Measurements from ENCODE around the gene CAV2. TPM values are rescaled to one million over a fixed set of nuclear protein-coding genes. Genes with fewer than 3 reads are reported as not detected.

CAV2 gene
- total and polyA plus RNA-seq, 12 donors = 56.3 to 277 (median 224) TPM

GRCh38 chr7:116516324-116516723 is 16.8 kb downstream of the CAV2 start:
- Histone ChIP-seq H3K4me3 (no peak overlapping the region), H3K27me3 (no peaks in the 10 kb centered on the region), H3K27ac (no peak overlapping the region), H3K4me1 (peaks cover 1 to 30% (median 13%) of the 10 kb centered on the region in 9 donors), H3K9me3 (no peaks in the 10 kb centered on the region), H3K36me3 (no peaks in the 10 kb centered on the region)
- intact Hi-C loops (cut with DNase I) = no loop called here
- ATAC-seq (no peak), DNase-seq (no peak)
- no peak for TF ChIP-seq CTCF (IDR thresholded peaks at IDR 0.05)

GRCh38 chr7:116517626-116518025 is 18.1 kb downstream of the CAV2 start:
- 93 to 94% methylated on average over 1 of the region's 1 CpG for WGBS, 2 donors
- ATAC-seq (no peak), DNase-seq (no peak)
- no peak overlapping the region for H3K27ac ChIP-seq
- no peak for TF ChIP-seq CTCF (IDR thresholded peaks at IDR 0.05)
- H3K36me3 ChIP-seq = no peaks in the 10 kb centered on the region
- H3K9me3 ChIP-seq = no peaks in the 10 kb centered on the region
- H3K4me3 ChIP-seq = no peak overlapping the region
- peaks cover 0 to 6% (median 0%) of the 10 kb centered on the region in 7 donors for H3K27me3 ChIP-seq
- peaks cover 0 to 30% (median 6%) of the 10 kb centered on the region in 9 donors for H3K4me1 ChIP-seq
- intact Hi-C loops (cut with DNase I) = no loop called here

- Histone ChIP-seq H3K9me3 (no peaks in the 10 kb centered on the region), H3K36me3 (no peaks in the 10 kb centered on the region), H3K27me3 (peaks cover 0 to 11% (median 0%) of the 10 kb centered on the region in 7 donors), H3K4me3 (no peak overlapping the region), H3K27ac (no peak overlapping the region), H3K4me1 (peaks cover 0 to 38% (median 14%) of the 10 kb centered on the region in 9 donors)
- TF ChIP-seq CTCF (IDR thresholded peaks at IDR 0.05) = no peak
- ATAC-seq (no peak), DNase-seq (no peak)
- intact Hi-C loops (cut with DNase I) = no loop called here
Observed at GRCh38 chr7:116518961-116519360, 19.4 kb downstream of the CAV2 start.

- H3K27ac ChIP-seq = peak overlapping the region in 3 of 10 donors; percentile 24 to 98 (median 63)
- TF ChIP-seq CTCF (IDR thresholded peaks at IDR 0.05) = no peak
- H3K27me3 ChIP-seq = peaks cover 0 to 33% (median 0%) of the 10 kb centered on the region in 7 donors
- H3K9me3 ChIP-seq = no peaks in the 10 kb centered on the region
- DNase-seq (no peak), ATAC-seq (no peak)
- no peaks in the 10 kb centered on the region for H3K36me3 ChIP-seq
- WGBS, 2 donors = 67 to 77% methylated on average over 6 of the region's 6 CpGs
- intact Hi-C loops (cut with DNase I) = loop anchor here in 3 of 10 donors (10.0 kb wide), 2 partner anchors 64 to 166 kb away; no protein-coding TSS in a partner anchor
- H3K4me3 ChIP-seq = no peak overlapping the region
- peaks cover 0 to 46% (median 23%) of the 10 kb centered on the region in 9 donors for H3K4me1 ChIP-seq
Observed at GRCh38 chr7:116521046-116521664, 21.6 kb downstream of the CAV2 start.

Data from heart right ventricle (tissue), 16 donors.